ENCODE data around the gene BNIP5. TPM values are rescaled to one million over a fixed set of nuclear protein-coding genes. Genes with fewer than 3 reads are reported as not detected.

The BNIP5 gene
- total RNA-seq, 6 experiments from 2014 or later = not detected

DNA sequence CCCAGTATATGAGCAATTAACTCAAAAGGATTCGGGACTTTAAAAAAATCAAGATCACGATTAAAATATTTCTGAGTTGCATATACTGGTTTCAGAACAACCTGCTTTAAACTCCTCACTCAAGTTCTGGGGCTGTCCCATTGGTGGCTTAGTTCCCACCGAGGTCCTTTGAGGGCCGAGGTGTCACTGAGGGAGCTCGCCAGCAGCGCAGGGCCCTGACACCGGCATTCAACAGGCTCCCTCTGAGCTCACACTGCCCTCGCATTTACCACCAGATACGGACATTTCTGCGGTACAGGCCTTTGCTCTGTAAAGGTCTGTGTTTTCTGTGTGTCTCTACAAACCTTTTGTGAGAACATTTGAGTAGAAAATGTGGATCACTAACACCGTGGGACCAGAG, 24.4 kb upstream of the BNIP5 start:
- DNase-seq (no peak), ATAC-seq (no peak)
- no peaks in the 10 kb centered on the region for H3K4me1 ChIP-seq
- no peaks in the 10 kb centered on the region for H3K36me3 ChIP-seq
- no peak for TF ChIP-seq POLR2A (IDR thresholded peaks at IDR 0.05)
- H3K4me3 ChIP-seq = no peak overlapping the region
- H3K27ac ChIP-seq = no peak overlapping the region
- H3K9me3 ChIP-seq = no peaks in the 10 kb centered on the region
- 62% methylated on average over 7 of the region's 11 CpGs for whole genome bisulfite sequencing (ENCODE audit: insufficient coverage, low coverage, low lambda C conversion rate, missing lambda C conversion rate)
- H3K27me3 ChIP-seq = no peaks in the 10 kb centered on the region
- intact Hi-C loops (cut with DNase I) = loop anchor here (10.0 kb wide), 1 partner anchor 56 kb away; no protein-coding TSS in a partner anchor

- peak; percentile 94 to 98 (median 94) for ATAC-seq
- Histone ChIP-seq H3K27me3 (no peaks in the 10 kb centered on the region), H3K36me3 (no peaks in the 10 kb centered on the region), H3K4me3 (no peak overlapping the region), H3K9me3 (no peaks in the 10 kb centered on the region), H3K27ac (no peak overlapping the region), H3K4me1 (no peaks in the 10 kb centered on the region)
- DNase-seq = peak; percentile 71 to 77 (median 72)
- TF ChIP-seq, protein P1, sequence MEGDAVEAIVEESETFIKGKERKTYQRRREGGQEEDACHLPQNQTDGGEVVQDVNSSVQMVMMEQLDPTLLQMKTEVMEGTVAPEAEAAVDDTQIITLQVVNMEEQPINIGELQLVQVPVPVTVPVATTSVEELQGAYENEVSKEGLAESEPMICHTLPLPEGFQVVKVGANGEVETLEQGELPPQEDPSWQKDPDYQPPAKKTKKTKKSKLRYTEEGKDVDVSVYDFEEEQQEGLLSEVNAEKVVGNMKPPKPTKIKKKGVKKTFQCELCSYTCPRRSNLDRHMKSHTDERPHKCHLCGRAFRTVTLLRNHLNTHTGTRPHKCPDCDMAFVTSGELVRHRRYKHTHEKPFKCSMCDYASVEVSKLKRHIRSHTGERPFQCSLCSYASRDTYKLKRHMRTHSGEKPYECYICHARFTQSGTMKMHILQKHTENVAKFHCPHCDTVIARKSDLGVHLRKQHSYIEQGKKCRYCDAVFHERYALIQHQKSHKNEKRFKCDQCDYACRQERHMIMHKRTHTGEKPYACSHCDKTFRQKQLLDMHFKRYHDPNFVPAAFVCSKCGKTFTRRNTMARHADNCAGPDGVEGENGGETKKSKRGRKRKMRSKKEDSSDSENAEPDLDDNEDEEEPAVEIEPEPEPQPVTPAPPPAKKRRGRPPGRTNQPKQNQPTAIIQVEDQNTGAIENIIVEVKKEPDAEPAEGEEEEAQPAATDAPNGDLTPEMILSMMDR (IDR thresholded peaks at IDR 0.05) = peak; percentile 69 to 83 (median 76)
- TF ChIP-seq POLR2A (IDR thresholded peaks at IDR 0.05) = no peak
- 21% methylated on average over 4 of the region's 10 CpGs for WGBS (ENCODE audit: insufficient coverage, low coverage, low lambda C conversion rate, missing lambda C conversion rate)
- intact Hi-C loops (cut with DNase I) = loop anchor here (10.0 kb wide), 1 partner anchor 56 kb away; no protein-coding TSS in a partner anchor
Measured at GRCh38 chr6:36360241-36361054, 23.8 kb upstream of the BNIP5 start.

DNA sequence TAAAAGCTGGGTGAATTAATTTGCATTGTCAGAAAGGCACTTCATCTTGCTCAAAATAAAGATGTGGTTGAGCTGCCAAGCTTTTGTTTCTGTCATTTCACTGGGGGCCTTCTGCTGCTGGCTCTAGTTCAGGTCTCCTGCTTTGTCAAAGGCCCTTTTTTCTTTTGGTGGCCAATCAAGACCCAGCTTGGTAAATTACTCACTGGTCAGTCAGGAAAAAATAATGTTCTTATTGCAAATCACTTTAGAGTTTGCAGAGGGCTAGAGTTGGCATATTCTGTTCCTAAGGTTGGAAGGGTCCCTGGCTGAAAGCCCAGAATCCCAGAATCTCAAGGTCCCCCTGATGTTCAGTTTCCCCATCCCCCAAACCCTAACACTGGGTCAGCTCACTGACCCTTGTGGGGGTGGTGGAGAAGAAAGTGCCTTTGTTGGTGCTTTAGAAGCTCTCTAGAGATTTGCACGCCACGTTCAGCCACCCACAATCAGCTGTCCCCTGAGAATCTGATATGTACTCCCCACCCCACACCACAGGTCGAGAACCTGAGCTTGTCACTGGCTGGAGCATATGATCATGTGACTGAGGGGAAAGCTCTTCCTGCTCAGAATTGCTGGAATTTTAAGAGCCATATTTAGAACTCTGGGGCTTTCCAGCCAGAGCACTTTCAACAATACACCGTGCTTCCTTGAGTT, 21.7 kb upstream of the BNIP5 start:
- Histone ChIP-seq H3K27ac (no peak overlapping the region), H3K4me1 (no peaks in the 10 kb centered on the region), H3K27me3 (no peaks in the 10 kb centered on the region), H3K4me3 (no peak overlapping the region), H3K9me3 (no peaks in the 10 kb centered on the region), H3K36me3 (no peaks in the 10 kb centered on the region)
- 62% methylated on average over 4 of the region's 4 CpGs for WGBS (ENCODE audit: insufficient coverage, low coverage, low lambda C conversion rate, missing lambda C conversion rate)
- ATAC-seq (peak in 1 of 4 donors; percentile 45), DNase-seq (no peak)
- intact Hi-C loops (cut with DNase I) = loop anchor here in 1 of 2 donors (10.0 kb wide), 1 partner anchor 224 kb away; the partner anchor contains the start of gene MAPK13
- TF ChIP-seq, protein P1 (IDR thresholded peaks at IDR 0.05) = no peak

DNA sequence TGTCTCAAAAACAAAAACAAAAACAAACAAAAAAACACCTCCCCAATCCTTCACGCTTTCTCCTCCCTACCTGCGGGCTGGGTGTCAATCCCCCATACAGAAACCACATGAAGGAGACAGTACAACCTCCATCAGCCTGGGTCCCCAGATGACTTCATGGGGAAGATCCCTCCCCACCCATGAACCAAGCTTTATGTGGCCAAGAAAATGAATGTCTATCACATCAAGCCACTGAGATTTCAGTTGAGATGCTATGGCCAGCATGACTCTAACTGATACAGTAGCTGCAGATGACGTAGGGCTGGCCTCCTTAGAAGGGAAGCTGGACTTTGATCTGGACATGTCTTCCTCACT, 21.2 kb upstream of the BNIP5 start:
- WGBS (ENCODE audit: insufficient coverage, low coverage, low lambda C conversion rate, missing lambda C conversion rate) = 53% methylated on average over 3 of the region's 3 CpGs
- TF ChIP-seq, protein P1 (IDR thresholded peaks at IDR 0.05) = no peak
- no peak for TF ChIP-seq POLR2A (IDR thresholded peaks at IDR 0.05)
- DNase-seq = no peak
- Histone ChIP-seq H3K27ac (no peak overlapping the region), H3K4me3 (no peak overlapping the region), H3K27me3 (no peaks in the 10 kb centered on the region), H3K36me3 (no peaks in the 10 kb centered on the region), H3K9me3 (no peaks in the 10 kb centered on the region), H3K4me1 (no peaks in the 10 kb centered on the region)
- no peak for ATAC-seq
- intact Hi-C loops (cut with DNase I) = loop anchor here in 1 of 2 donors (10.0 kb wide), 1 partner anchor 223 kb away; the partner anchor contains the start of gene MAPK13

DNA sequence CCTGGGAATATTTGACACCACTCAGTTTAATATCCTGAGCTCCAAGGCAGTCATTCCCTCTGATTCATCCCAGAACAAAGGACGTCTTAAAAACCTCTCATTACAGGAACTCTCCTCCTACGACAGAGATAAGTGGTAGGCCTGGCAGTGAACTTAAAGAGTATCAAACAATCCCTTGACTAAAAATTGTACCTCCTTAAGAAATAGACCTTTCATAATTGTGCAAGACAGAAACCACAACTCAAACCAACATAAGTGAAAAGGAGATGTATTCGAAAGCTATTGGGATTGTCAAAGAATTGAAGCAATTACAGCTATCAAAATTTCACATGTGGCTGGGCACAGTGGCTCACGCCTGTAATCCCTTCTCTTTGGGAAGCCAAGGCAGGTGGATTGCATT, 19.1 kb upstream of the BNIP5 start:
- no peak overlapping the region for H3K4me3 ChIP-seq
- H3K9me3 ChIP-seq = peaks cover 0 to 5% (median 0%) of the 10 kb centered on the region in 4 donors
- H3K4me1 ChIP-seq = no peaks in the 10 kb centered on the region
- WGBS (ENCODE audit: insufficient coverage, low coverage, low lambda C conversion rate, missing lambda C conversion rate) = 50% methylated on average over 4 of the region's 4 CpGs
- H3K27me3 ChIP-seq = no peaks in the 10 kb centered on the region
- ATAC-seq (no peak), DNase-seq (no peak)
- H3K27ac ChIP-seq = no peak overlapping the region
- TF ChIP-seq POLR2A (IDR thresholded peaks at IDR 0.05) = no peak
- TF ChIP-seq, protein P1 (IDR thresholded peaks at IDR 0.05) = no peak
- intact Hi-C loops (cut with DNase I) = loop anchor here in 1 of 2 donors (10.0 kb wide), 1 partner anchor 221 kb away; the partner anchor contains the start of gene MAPK13
- H3K36me3 ChIP-seq = no peaks in the 10 kb centered on the region

All from right lobe of liver (tissue), 6 donors.